ENCODE data around the gene NUDT6.
"Not testable (repeated sequence)": the region's sequence is repeated elsewhere in the genome, so short reads cannot be mapped to it uniquely, and the experiment has no call there.

The NUDT6 gene

DNA sequence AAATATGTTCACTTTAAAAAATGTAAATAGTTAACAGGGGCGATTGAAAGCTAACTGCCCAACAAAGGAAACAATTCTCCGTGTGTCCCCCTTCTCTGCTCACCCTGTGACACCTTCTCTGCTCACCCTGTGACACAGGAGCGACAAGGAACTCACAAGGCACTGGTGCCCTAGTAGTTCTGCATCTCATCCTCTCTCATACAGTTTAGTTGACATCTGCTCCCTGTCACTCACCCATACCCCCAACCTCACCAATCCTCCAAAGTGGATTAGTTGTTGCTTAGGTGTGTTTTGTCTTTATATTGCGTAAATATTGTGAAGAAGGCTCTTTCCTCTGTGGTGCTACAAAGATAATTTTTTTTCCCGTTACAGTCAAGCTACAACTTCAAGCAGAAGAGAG lies 46.4 kb downstream of the NUDT6 start:
- no peak for DNase-seq (ENCODE audit: low read depth)

- DNase-seq (ENCODE audit: low read depth), result no peak
Measured at GRCh38 chr4:122873821-122874593, 48.4 kb downstream of the NUDT6 start.

GRCh38 chr4:122873146-122873545 lies 49.3 kb downstream of the NUDT6 start:
- no peak for DNase-seq (ENCODE audit: low read depth)

GRCh38 chr4:122868235-122868634 lies 54.2 kb downstream of the NUDT6 start:
- not testable (repeated sequence) for DNase-seq (ENCODE audit: low read depth)

- no peak for DNase-seq (ENCODE audit: low read depth)
Measured at GRCh38 chr4:122865425-122865824, 57.0 kb downstream of the NUDT6 start.

DNA sequence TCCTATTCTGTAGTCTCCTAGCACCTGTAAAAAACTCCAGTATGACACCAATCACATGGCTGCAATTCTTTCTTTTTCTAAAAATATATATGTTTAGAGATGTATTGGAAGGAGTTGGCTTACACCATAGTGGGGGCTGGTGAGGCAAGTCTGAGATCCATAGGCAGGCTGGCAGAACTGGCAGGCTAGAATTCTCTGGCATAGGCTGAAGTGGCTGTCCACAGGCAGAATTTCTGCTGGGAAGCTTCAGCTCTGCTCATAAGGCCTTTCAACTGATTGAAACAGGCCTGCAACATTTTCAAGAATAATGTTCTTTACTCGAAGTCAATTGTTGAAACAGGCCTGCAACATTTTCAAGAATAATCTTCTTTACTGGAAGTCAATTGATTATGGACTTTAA lies 58.8 kb downstream of the NUDT6 start:
- DNase-seq (ENCODE audit: low read depth), result no peak

- no peak for DNase-seq (ENCODE audit: low read depth)
Measured at GRCh38 chr4:122861172-122861943, 61.0 kb downstream of the NUDT6 start.

DNA sequence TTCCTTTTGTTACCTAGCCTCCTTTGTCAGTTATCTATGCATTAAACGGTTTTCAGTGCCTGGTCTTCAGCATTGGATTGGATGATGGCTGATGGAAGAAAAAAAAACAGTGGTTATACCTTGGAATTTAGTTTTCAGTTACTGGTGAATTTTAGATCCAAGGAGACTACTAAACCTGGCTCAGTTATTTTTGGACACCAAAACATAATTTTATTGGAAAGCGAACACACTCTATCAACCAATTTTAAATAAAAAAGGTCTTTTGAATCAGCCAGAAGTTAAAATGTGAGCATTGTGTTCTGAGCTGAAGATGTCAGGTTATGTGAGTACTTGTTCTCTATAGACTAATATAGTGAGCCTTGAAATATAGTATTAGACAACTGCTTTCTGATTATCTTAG lies 63.7 kb downstream of the NUDT6 start:
- no peak for DNase-seq (ENCODE audit: low read depth)

DNA sequence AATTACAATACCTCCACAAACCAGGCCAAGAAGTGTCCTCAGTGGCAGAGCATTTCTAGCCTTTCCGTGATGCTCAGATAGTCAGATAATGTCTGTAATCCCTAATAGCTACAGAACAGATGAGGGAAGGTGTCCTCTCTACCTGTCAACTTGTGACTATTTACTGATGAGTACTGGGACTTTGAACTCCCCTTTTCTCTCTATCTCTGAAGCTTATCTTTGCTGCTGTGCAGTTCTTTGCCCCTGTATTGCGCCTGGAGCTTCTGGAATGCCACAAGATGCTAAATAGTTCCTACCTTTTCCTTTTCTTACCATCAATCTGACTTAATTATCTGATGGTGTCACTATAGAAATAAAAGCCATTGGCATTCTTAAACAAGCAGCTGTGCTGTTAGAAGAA lies 65.2 kb downstream of the NUDT6 start:
- DNase-seq (ENCODE audit: low read depth), result no peak

DNA sequence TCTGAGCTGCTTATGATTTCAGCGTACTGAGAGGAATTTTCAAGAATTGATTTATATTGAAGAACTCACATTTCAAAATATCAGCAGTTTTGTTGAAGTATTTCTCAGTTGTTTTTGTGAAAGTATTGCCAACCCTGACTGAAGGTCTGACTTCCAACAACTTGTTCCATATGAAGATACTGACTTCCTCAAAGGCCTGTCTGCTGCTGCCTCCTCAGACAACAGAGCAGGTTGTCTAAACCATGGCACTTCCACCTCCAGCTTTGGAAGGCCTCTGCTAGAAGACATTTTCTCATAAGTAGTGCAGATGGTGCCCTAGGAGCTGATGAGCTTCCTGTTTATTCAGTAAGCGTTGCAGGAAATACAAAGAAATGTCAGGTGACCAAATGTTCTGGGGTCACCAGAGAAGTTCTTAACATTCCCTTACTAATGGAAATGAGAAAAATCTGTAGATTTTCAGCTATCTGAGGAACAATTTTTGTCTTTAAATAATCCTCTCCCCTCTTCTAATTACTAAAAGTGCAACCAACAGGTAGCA lies 67.0 kb downstream of the NUDT6 start:
- no peak for DNase-seq (ENCODE audit: low read depth)

- DNase-seq (ENCODE audit: low read depth), result no peak
Measured at GRCh38 chr4:122854447-122855352, 67.7 kb downstream of the NUDT6 start.

GRCh38 chr4:122851568-122851967 lies 70.8 kb downstream of the NUDT6 start:
- no peak for DNase-seq (ENCODE audit: low read depth)

- DNase-seq (ENCODE audit: low read depth), result not testable (repeated sequence)
Measured at GRCh38 chr4:122849789-122850188, 72.6 kb downstream of the NUDT6 start.

GRCh38 chr4:122847931-122848330 lies 74.5 kb downstream of the NUDT6 start:
- DNase-seq (ENCODE audit: low read depth), result no peak

DNA sequence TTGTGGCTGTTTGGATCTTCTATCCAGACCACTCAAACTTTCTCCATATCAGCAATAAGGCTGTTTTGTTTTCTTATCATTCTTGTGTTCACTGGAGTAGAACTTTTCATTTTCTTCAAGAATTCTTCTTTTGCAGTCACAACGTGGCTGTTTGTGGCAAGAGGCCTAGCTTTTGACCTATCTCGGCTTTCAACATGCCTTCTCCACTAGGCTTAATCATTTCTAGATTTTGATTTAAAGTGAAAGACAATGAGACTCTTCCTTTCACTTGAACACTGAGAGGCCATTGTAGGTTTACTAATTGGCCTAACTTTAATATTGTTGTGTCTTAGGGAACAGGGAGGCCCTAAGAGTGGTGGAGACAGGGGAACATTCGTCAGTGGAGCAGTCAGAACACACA lies 76.6 kb downstream of the NUDT6 start:
- no peak for DNase-seq (ENCODE audit: low read depth)

- no peak for DNase-seq (ENCODE audit: low read depth)
Measured at GRCh38 chr4:122845066-122845465, 77.3 kb downstream of the NUDT6 start.

GRCh38 chr4:122844391-122844790 lies 78.0 kb downstream of the NUDT6 start:
- not testable (repeated sequence) for DNase-seq (ENCODE audit: low read depth)

- no peak for DNase-seq (ENCODE audit: low read depth)
Measured at GRCh38 chr4:122842984-122843531, 79.3 kb downstream of the NUDT6 start.
